H9 (cell line): ENCODE results near the gene ZNF837. TPM values are rescaled to one million over a fixed set of nuclear protein-coding genes. Genes with fewer than 3 reads are reported as not detected.

Experiments
- DNase-seq: peaks from one replicate; pipeline ENCODE4 v3.0.0-alpha.2; 2017
- H2AFZ ChIP-seq: one replicate; pipeline ENCODE4 v1.6.1; 2013; ENCODE audit warnings: mild to moderate bottlenecking, low read length, control low read depth, moderate library complexity
- H2AK5ac ChIP-seq: 2 replicates; pipeline ENCODE4 v1.6.1; 2013; ENCODE audit warnings: low read length, control low read depth, mixed read lengths; ENCODE audit not compliant: insufficient read length
- H2BK120ac ChIP-seq: one replicate; pipeline ENCODE4 v1.6.1; 2013; ENCODE audit warnings: low read depth, mild to moderate bottlenecking, low read length, control low read depth, inconsistent platforms; ENCODE audit not compliant: poor library complexity, severe bottlenecking
- H2BK12ac ChIP-seq: 2 replicates; pipeline ENCODE4 v1.6.1; 2013; ENCODE audit warnings: low read length, control low read depth, mixed read lengths, low read depth; ENCODE audit not compliant: insufficient read length
- H2BK15ac ChIP-seq: 2 replicates; pipeline ENCODE4 v1.6.1; 2013; ENCODE audit warnings: low read depth, low read length, control low read depth
- H2BK20ac ChIP-seq: one replicate; pipeline ENCODE4 v1.6.1; 2013; ENCODE audit warnings: low read depth, mild to moderate bottlenecking, low read length, control low read depth, inconsistent platforms; ENCODE audit not compliant: poor library complexity, severe bottlenecking
- H2BK5ac ChIP-seq: 2 replicates; pipeline ENCODE4 v1.6.1; 2013; ENCODE audit warnings: low read length, control low read depth, mixed read lengths; ENCODE audit not compliant: insufficient read length
- H3K14ac ChIP-seq: 2 replicates; pipeline ENCODE4 v1.6.1; 2013; ENCODE audit warnings: low read length, control low read depth; ENCODE audit not compliant: insufficient read depth
- H3K18ac ChIP-seq: 2 replicates; pipeline ENCODE4 v1.6.1; 2013; ENCODE audit warnings: low read depth, mild to moderate bottlenecking, mixed read lengths, low read length, control low read depth; ENCODE audit not compliant: insufficient read length
- H3K23ac ChIP-seq: 2 replicates; pipeline ENCODE4 v1.6.1; 2013; ENCODE audit warnings: low read length, control low read depth, mixed read lengths, low read depth; ENCODE audit not compliant: insufficient read length
- H3K23me2 ChIP-seq: 2 replicates; pipeline ENCODE4 v1.6.1; 2013; ENCODE audit warnings: low read depth, mild to moderate bottlenecking, mixed read lengths, low read length, control low read depth; ENCODE audit not compliant: insufficient read length, poor library complexity, severe bottlenecking
- H3K27ac ChIP-seq: 2 replicates; pipeline ENCODE4 v1.5.1; 2013; ENCODE audit warnings: low read length, control low read depth, mixed read lengths, low read depth; ENCODE audit not compliant: insufficient read length
- H3K27me3 ChIP-seq: 2 replicates; pipeline ENCODE4 v1.6.1; 2013; ENCODE audit warnings: low read length, control low read depth, inconsistent platforms; ENCODE audit not compliant: insufficient read depth
- H3K4ac ChIP-seq: 2 replicates; pipeline ENCODE4 v1.6.1; 2013; ENCODE audit warnings: low read depth, mild to moderate bottlenecking, control low read depth, inconsistent platforms, low read length, moderate library complexity
- H3K4me1 ChIP-seq: 2 replicates; pipeline ENCODE4 v1.6.1; 2013; ENCODE audit warnings: low read length, control low read depth, inconsistent platforms; ENCODE audit not compliant: insufficient read depth
- H3K4me2 ChIP-seq: 2 replicates; pipeline ENCODE4 v1.6.1; 2013; ENCODE audit warnings: low read length, control low read depth, mixed read lengths; ENCODE audit not compliant: insufficient read length, insufficient read depth
- H3K56ac ChIP-seq: 2 replicates; pipeline ENCODE4 v1.6.1; 2013; ENCODE audit warnings: low read depth, mild to moderate bottlenecking, mixed read lengths, low read length, control low read depth; ENCODE audit not compliant: insufficient read length
- H3K79me1 ChIP-seq: 2 replicates; pipeline ENCODE4 v1.6.1; 2013; ENCODE audit warnings: low read depth, mild to moderate bottlenecking, moderate library complexity, low read length, control low read depth, inconsistent platforms; ENCODE audit not compliant: insufficient read depth, poor library complexity, severe bottlenecking
- H3K79me2 ChIP-seq: 2 replicates; pipeline ENCODE4 v1.6.1; 2013; ENCODE audit warnings: low read length, control low read depth, inconsistent platforms; ENCODE audit not compliant: insufficient read depth
- H3K9ac ChIP-seq: 2 replicates; pipeline ENCODE4 v1.6.1; 2013; ENCODE audit warnings: low read length, control low read depth, mixed read lengths; ENCODE audit not compliant: insufficient read length; ENCODE audit errors: extremely low read depth
- H3K9me3 ChIP-seq: one replicate; pipeline ENCODE4 v1.6.1; 2013; ENCODE audit warnings: low read depth, low read length, inconsistent platforms; ENCODE audit not compliant: control insufficient read depth
- H3T11ph ChIP-seq: one replicate; pipeline ENCODE4 v1.6.1; 2013; ENCODE audit warnings: mild to moderate bottlenecking, low read length, control low read depth, inconsistent platforms
- H4K20me1 ChIP-seq: one replicate; pipeline ENCODE4 v1.6.1; 2013; ENCODE audit not compliant: control insufficient read depth, insufficient read length, insufficient read depth
- H4K5ac ChIP-seq: 2 replicates; pipeline ENCODE4 v1.6.1; 2013; ENCODE audit warnings: low read depth, mild to moderate bottlenecking, mixed read lengths, low read length, control low read depth; ENCODE audit not compliant: insufficient read length
- H4K8ac ChIP-seq: replicated peaks from 2 replicates; pipeline ENCODE4 v1.6.1; 2013; ENCODE audit warnings: low read length, control low read depth, mixed read lengths, low read depth; ENCODE audit not compliant: insufficient read length
- H4K91ac ChIP-seq: 2 replicates; pipeline ENCODE4 v1.6.1; 2013; ENCODE audit warnings: low read depth, mild to moderate bottlenecking, moderate library complexity, mixed read lengths, low read length, control low read depth; ENCODE audit not compliant: insufficient read length
- H3K27ac Mint-ChIP-seq, 3 experiments: 2 replicates in 2 of 3; 3 replicates in 1 of 3; pipeline ENCODE4 v1.8.0; 2020 to 2021; ENCODE audit warnings: mixed read lengths in 3 of 3, mild to moderate bottlenecking in 1 of 3, moderate library complexity in 1 of 3
- H3K27me3 Mint-ChIP-seq: 2 replicates; pipeline ENCODE4 v1.8.0; 2021; ENCODE audit warnings: low read depth, mild to moderate bottlenecking, moderate library complexity, mixed read lengths
- H3K36me3 Mint-ChIP-seq, 3 experiments: 2 replicates in 2 of 3; 3 replicates in 1 of 3; pipeline ENCODE4 v1.8.0; 2020 to 2021; ENCODE audit warnings: low read depth in 3 of 3, mixed read lengths in 3 of 3; ENCODE audit not compliant: insufficient read depth in 1 of 3
- H3K4me1 Mint-ChIP-seq, 2 experiments: 2 replicates each; pipeline ENCODE4 v1.8.0; 2020; ENCODE audit warnings: mixed read lengths in 2 of 2
- H3K4me3 Mint-ChIP-seq, 2 experiments: 2 replicates in 1 of 2; 3 replicates in 1 of 2; pipeline ENCODE4 v1.8.0; 2020 to 2021; ENCODE audit warnings: mild to moderate bottlenecking in 2 of 2, mixed read lengths in 2 of 2, moderate library complexity in 1 of 2
- H3K9me3 Mint-ChIP-seq, 2 experiments: 2 replicates in 1 of 2; 3 replicates in 1 of 2; pipeline ENCODE4 v1.8.0; 2020; ENCODE audit warnings: mild to moderate bottlenecking in 2 of 2, mixed read lengths in 2 of 2, moderate library complexity in 1 of 2
- WGBS: extraction: QIAGEN DNeasy Blood & Tissue Kit; methylation state at CpG from one replicate; pipeline ENCODE4 v1.1.7; 2013; ENCODE audit warnings: missing lambda C conversion rate, low lambda C conversion rate, mixed read lengths; ENCODE audit not compliant: insufficient read length; ENCODE audit errors: extremely low coverage; 5-methylcytosine and 5-hydroxymethylcytosine counted together
- total RNA-seq: library from RNA; stranded (reverse); gene quantifications from 2 replicates; pipeline ENCODE4 v1.2.1, GENCODE V29; 2021
- TF ChIP-seq, protein P1 (sequence below): fragments of 200-600 bp; sonication (generic); conservative IDR thresholded peaks from 3 replicates; pipeline ENCODE4 v1.8.0; 2021; ENCODE audit warnings: antibody characterized with exemption, mild to moderate bottlenecking

The ZNF837 gene
- total RNA-seq, 1 experiment from 2014 or later, result 3.4 TPM

DNA sequence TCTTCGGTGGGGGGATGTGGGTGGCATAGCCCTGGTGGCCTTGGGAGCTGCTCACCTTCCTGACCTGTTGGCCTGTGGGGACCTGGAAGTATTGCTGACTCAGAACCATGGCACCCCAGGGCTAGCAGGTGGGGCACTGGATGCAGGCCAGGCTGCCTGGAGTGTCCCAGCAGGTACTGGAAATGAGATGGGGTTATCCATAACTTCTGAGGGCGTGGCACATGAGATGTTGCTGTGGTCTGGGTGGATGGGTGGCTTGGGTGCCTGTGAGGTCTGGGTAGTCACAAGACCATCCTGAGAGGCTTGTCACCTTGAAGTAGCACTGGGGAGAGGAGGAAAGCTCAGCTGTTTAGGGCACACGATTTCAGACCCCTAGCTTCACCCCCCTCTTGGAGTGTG, 14.0 kb upstream of the ZNF837 start:
- H2AFZ ChIP-seq, result no peak overlapping the region
- H3K18ac ChIP-seq, result no peak overlapping the region
- no peak overlapping the region for H3K27ac ChIP-seq
- H3K23ac ChIP-seq, result no peak overlapping the region
- H2BK5ac ChIP-seq, result no peak overlapping the region
- H4K20me1 ChIP-seq, result peaks cover 5% of the 10 kb centered on the region
- Mint-ChIP-seq H3K36me3 (peaks cover 39 to 50% (median 45%) of the 10 kb centered on the region in 3 experiments; a peak in 6 of 7 replicates), H3K27me3 (peaks cover 9% of the 10 kb centered on the region), H3K9me3 (no peaks in the 10 kb centered on the region), H3K27ac (peak overlapping the region in 1 of 3 experiments; percentile 90; a peak in 3 of 7 replicates), H3K4me3 (peak overlapping the region in 1 of 2 experiments; percentile 36; a peak in 3 of 5 replicates), H3K4me1 (peaks cover 10 to 11% of the 10 kb centered on the region in 2 experiments)
- no peak overlapping the region for H3K14ac ChIP-seq
- no peak overlapping the region for H3K4ac ChIP-seq
- H3K4me1 ChIP-seq, result no peaks in the 10 kb centered on the region
- no peak overlapping the region for H3K56ac ChIP-seq
- H3K23me2 ChIP-seq, result peaks cover 7% of the 10 kb centered on the region
- H3K27me3 ChIP-seq, result no peaks in the 10 kb centered on the region; the same call in 1 of the 2 replicates
- TF ChIP-seq, protein P1, sequence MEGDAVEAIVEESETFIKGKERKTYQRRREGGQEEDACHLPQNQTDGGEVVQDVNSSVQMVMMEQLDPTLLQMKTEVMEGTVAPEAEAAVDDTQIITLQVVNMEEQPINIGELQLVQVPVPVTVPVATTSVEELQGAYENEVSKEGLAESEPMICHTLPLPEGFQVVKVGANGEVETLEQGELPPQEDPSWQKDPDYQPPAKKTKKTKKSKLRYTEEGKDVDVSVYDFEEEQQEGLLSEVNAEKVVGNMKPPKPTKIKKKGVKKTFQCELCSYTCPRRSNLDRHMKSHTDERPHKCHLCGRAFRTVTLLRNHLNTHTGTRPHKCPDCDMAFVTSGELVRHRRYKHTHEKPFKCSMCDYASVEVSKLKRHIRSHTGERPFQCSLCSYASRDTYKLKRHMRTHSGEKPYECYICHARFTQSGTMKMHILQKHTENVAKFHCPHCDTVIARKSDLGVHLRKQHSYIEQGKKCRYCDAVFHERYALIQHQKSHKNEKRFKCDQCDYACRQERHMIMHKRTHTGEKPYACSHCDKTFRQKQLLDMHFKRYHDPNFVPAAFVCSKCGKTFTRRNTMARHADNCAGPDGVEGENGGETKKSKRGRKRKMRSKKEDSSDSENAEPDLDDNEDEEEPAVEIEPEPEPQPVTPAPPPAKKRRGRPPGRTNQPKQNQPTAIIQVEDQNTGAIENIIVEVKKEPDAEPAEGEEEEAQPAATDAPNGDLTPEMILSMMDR, result no peak
- no peak overlapping the region for H2AK5ac ChIP-seq
- no peak overlapping the region for H4K5ac ChIP-seq
- no peak overlapping the region for H4K8ac ChIP-seq
- H3K79me2 ChIP-seq, result no peaks in the 10 kb centered on the region
- H2BK15ac ChIP-seq, result no peak overlapping the region
- H2BK120ac ChIP-seq, result no peak overlapping the region
- no peak overlapping the region for H2BK20ac ChIP-seq
- peaks cover 3% of the 10 kb centered on the region for H3K79me1 ChIP-seq
- no peak for DNase-seq
- no peak overlapping the region for H2BK12ac ChIP-seq
- no CpG with 5 or more reads among the region's 3 CpGs for WGBS
- H4K91ac ChIP-seq, result no peak overlapping the region
- H3K4me2 ChIP-seq, result no peak overlapping the region
- H3T11ph ChIP-seq, result no peak overlapping the region
- H3K9me3 ChIP-seq, result no peaks in the 10 kb centered on the region
- H3K9ac ChIP-seq, result no peak overlapping the region
